A673 (cell line): ENCODE data around the gene PXN. TPM values are rescaled to one million over a fixed set of nuclear protein-coding genes. Genes with fewer than 3 reads are reported as not detected.
A peak's percentile ranks its signal among the peaks of the same experiment; 100 is the strongest.

ENCODE experiments used
- BruUV-seq: library from RNA; stranded (reverse); fragments of 400-500 nt; replicated peaks from 2 replicates; lab custom pipeline; 2021; lab: Mats Ljungman, UMichigan
- CTCF ChIA-PET: fragments of 300-600 bp; sonication (Branson Sonifier 250); formaldehyde crosslinking; loops from one replicate; lab custom pipeline; 2022; ENCODE audit warnings: antibody characterized with exemption; lab: Charles Lee
- POLR2A ChIA-PET: fragments of 300-600 bp; sonication (Branson Sonifier 250); formaldehyde crosslinking; loops from one replicate; lab custom pipeline; 2022; ENCODE audit warnings: antibody characterized with exemption; ENCODE audit not compliant: low non-redundant PET; lab: Charles Lee
- DNase-seq: peaks from one replicate; pipeline ENCODE4 v3.0.0-alpha.2; 2015; ENCODE audit warnings: low spot score
- H3K27ac ChIP-seq: fragments of 200-600 bp; sonication (generic); 2 replicates; pipeline ENCODE4 v1.5.1; 2016; ENCODE audit warnings: mixed run types, low read depth, mild to moderate bottlenecking, mixed read lengths, antibody characterized with exemption, low read length; ENCODE audit not compliant: poor library complexity, severe bottlenecking
- H3K27me3 ChIP-seq: fragments of 200-600 bp; sonication (generic); replicated peaks from 2 replicates; pipeline ENCODE4 v1.6.1; 2017; ENCODE audit warnings: mixed run types, low read depth, mild to moderate bottlenecking, mixed read lengths, antibody characterized with exemption, low read length; ENCODE audit not compliant: insufficient read depth, poor library complexity
- H3K36me3 ChIP-seq: fragments of 200-600 bp; sonication (generic); 2 replicates; pipeline ENCODE4 v1.6.1; 2016; ENCODE audit warnings: mixed run types, mild to moderate bottlenecking, mixed read lengths, antibody characterized with exemption, low read length; ENCODE audit not compliant: insufficient read depth, poor library complexity, severe bottlenecking
- H3K4me1 ChIP-seq: fragments of 200-600 bp; sonication (generic); 2 replicates; pipeline ENCODE4 v1.6.1; 2017; ENCODE audit warnings: mixed run types, mild to moderate bottlenecking, mixed read lengths, antibody characterized with exemption, low read length; ENCODE audit not compliant: insufficient read depth, poor library complexity, severe bottlenecking
- H3K4me3 ChIP-seq: fragments of 200-600 bp; sonication (generic); 2 replicates; pipeline ENCODE4 v1.5.1; 2016; ENCODE audit warnings: low read depth, mixed run types, mild to moderate bottlenecking, mixed read lengths, low read length; ENCODE audit not compliant: poor library complexity, severe bottlenecking
- H3K9me3 ChIP-seq: fragments of 200-600 bp; sonication (generic); 2 replicates; pipeline ENCODE4 v1.6.1; 2016; ENCODE audit warnings: mixed run types, low read depth, mild to moderate bottlenecking, mixed read lengths, antibody characterized with exemption, low read length; ENCODE audit not compliant: poor library complexity, severe bottlenecking
- CTCF ChIP-seq: fragments of 300-800, 200-600 bp; sonication (generic); conservative IDR thresholded peaks from 2 replicates; pipeline ENCODE4 v1.5.1; 2017; ENCODE audit warnings: low read depth, mild to moderate bottlenecking, antibody characterized with exemption, low read length, moderate library complexity, mixed read lengths
- EZH2 ChIP-seq: fragments of 200-600 bp; sonication (generic); IDR thresholded peaks from 2 replicates; pipeline ENCODE4 v1.6.1; 2017; ENCODE audit warnings: borderline replicate concordance, low read depth, mild to moderate bottlenecking, mixed read lengths, antibody characterized with exemption, low read length; ENCODE audit not compliant: poor library complexity, severe bottlenecking
- intact Hi-C: fragments of 100-400 bp; cut with micrococcal nuclease; formaldehyde crosslinking; loops from one replicate; pipeline ENCODE4 v1.10.0; 2022; ENCODE audit not compliant: unreplicated experiment
- total RNA-seq: library from RNA; stranded (reverse); gene quantifications from 2 replicates; pipeline ENCODE4 v1.2.3, GENCODE V29; 2021

Gene PXN
- total RNA-seq, 1 experiment from 2014 or later, result 127 TPM

DNA sequence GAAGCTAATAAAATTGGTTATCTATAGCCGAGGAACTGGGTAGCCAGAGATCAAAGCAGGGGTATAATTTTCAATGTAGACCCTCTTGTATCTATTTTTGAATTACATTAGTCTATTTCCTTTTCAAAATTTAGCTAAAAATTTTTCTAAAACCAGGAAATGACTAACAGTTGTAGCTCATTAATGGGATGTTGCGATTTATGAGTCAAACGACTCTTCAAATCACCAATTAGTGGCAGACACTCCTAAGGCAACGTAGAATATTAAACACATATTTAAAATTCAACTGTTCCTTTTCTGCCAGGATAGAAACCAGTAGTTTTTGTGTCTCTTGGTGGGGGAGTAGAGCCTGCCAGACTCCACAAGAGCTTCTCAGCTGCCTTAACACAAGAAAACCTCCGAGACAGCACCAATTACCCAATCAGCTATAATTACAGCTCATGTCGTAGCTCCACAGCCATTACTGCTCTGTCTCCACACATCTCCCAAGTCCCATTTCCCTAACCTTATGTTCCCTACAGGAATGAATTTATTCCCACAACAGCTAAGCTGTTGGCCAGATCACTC is 97.9 kb downstream of the PXN start:
- Histone ChIP-seq H3K9me3 (no peaks in the 10 kb centered on the region), H3K4me3 (no peak overlapping the region), H3K27ac (no peak overlapping the region), H3K36me3 (peaks cover 71% of the 10 kb centered on the region), H3K27me3 (no peaks in the 10 kb centered on the region), H3K4me1 (peaks cover 16% of the 10 kb centered on the region)
- BruUV-seq, result no TSS peak
- ChIA-PET CTCF (interaction anchor here (0.6 to 1.4 kb wide), 3 partner anchors 33 to 98 kb away, joined by 3 to 7 read pairs (median 3); partner anchors contain the start of genes PXN and RPLP0), POLR2A (interaction anchor here (0.6 to 1.2 kb wide), 3 partner anchors 33 to 291 kb away, joined by 6 to 14 read pairs (median 6); partner anchors contain the start of gene RPLP0)
- no peak for TF ChIP-seq EZH2
- no peak for TF ChIP-seq CTCF
- DNase-seq, result peak; percentile 88
- intact Hi-C loops, result no loop called here

GRCh38 chr12:120164293-120164692 is 101.2 kb downstream of the PXN start:
- H3K4me1 ChIP-seq, result peaks cover 16% of the 10 kb centered on the region
- POLR2A ChIA-PET, result no interaction called here
- TF ChIP-seq CTCF, result no peak
- no peak for TF ChIP-seq EZH2
- H3K27ac ChIP-seq, result no peak overlapping the region
- H3K27me3 ChIP-seq, result no peaks in the 10 kb centered on the region
- H3K36me3 ChIP-seq, result peaks cover 73% of the 10 kb centered on the region
- no peaks in the 10 kb centered on the region for H3K9me3 ChIP-seq
- DNase-seq, result no peak
- H3K4me3 ChIP-seq, result no peak overlapping the region
- BruUV-seq, result no TSS peak
- CTCF ChIA-PET, result interaction anchor here (0.6 kb wide), 1 partner anchor 1791 kb away, joined by 5 read pairs; no protein-coding TSS in a partner anchor
- intact Hi-C loops, result no loop called here

DNA sequence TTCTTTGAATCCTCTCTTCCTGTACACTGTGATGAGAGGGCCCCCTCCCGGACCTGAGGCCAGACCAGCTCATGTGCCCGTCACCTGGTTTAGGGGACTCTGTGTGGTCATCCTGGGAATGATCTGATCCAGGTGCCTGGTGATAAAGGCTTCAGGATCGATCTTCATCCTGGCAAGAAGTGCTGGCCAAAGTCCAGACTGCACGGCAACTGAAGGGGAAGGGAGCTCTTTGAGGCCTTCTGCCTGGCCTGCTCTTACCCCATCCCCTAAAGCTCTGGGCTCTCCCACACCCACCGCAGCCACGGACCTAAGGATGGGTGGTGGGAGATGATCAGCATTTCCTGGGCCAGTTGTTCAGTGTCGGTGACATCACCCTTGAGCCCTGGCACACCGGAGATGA is 102.8 kb downstream of the PXN start:
- Histone ChIP-seq H3K9me3 (no peaks in the 10 kb centered on the region), H3K4me3 (no peak overlapping the region), H3K4me1 (peaks cover 5% of the 10 kb centered on the region), H3K27ac (no peak overlapping the region), H3K27me3 (no peaks in the 10 kb centered on the region), H3K36me3 (peaks cover 74% of the 10 kb centered on the region)
- TF ChIP-seq CTCF (no peak), EZH2 (no peak)
- intact Hi-C loops, result no loop called here
- DNase-seq, result no peak
- POLR2A ChIA-PET, result no interaction called here
- CTCF ChIA-PET, result no interaction called here
- BruUV-seq, result no TSS peak
